ENCODE data around the gene PLXNB1. TPM values are rescaled to one million over a fixed set of nuclear protein-coding genes. Genes with fewer than 3 reads are reported as not detected.

Gene PLXNB1
- polyA plus RNA-seq, 3 donors, result 181 to 239 (median 234) TPM

- DNase-seq, result no peak
These were observed 4.8 kb upstream of the PLXNB1 start for GRCh38 chr3:48434591-48435222.

- no peak for DNase-seq
These were observed 3.7 kb upstream of the PLXNB1 start for GRCh38 chr3:48433472-48434118.

DNA sequence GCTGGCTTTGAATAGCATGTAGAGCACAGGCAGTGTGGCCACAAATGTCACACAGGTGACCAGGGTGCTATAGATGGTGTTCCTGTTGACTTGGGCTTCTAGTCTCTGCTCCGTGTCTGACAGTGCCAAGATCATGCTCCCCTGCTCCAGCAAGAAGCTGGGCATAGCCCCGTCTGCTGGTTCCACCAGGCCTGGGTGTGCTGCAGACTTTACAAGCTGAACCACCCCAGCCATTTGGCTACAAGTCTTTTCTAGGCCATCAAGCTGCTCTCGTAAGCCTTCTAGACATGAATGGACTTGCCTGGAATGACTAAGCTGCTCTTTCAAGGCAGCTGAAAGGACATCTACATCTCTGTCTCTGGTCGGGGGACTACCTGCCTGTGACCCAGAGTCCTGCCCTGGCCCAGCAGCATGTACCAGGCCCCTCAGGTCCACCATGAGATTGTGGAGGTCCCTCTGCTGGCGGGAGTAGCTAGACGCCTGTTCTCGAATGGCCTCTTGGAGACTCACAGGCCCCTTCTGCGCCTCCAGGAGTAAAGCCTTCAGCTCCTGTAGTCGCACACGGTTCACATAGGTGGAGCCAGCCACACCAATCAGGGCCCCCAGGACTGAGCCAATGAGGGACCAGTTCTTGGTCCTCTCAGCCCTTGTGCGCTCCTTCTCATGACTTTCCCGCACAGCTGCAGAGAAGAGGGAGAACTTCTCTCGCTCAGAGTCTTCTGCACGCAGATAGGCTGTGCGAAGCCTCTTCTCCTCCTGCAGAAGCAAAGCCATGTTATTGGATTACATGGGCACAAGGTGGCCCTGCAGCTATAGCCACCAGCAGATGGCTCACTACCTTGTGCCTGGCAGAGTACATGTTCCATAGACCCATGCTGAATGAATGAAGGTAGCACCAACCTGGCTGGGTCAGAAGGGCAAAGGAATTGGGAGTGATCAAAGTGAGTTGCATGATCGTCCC is 2.8 kb upstream of the PLXNB1 start:
- DNase-seq, result no peak

- no peak for DNase-seq
These were observed 1.5 kb upstream of the PLXNB1 start for GRCh38 chr3:48431224-48432029.

- DNase-seq, result no peak
These were observed 819 bp upstream of the PLXNB1 start for GRCh38 chr3:48430708-48431101.

GRCh38 chr3:48429317-48429959 is 448 bp downstream of the PLXNB1 start:
- no peak for DNase-seq

DNA sequence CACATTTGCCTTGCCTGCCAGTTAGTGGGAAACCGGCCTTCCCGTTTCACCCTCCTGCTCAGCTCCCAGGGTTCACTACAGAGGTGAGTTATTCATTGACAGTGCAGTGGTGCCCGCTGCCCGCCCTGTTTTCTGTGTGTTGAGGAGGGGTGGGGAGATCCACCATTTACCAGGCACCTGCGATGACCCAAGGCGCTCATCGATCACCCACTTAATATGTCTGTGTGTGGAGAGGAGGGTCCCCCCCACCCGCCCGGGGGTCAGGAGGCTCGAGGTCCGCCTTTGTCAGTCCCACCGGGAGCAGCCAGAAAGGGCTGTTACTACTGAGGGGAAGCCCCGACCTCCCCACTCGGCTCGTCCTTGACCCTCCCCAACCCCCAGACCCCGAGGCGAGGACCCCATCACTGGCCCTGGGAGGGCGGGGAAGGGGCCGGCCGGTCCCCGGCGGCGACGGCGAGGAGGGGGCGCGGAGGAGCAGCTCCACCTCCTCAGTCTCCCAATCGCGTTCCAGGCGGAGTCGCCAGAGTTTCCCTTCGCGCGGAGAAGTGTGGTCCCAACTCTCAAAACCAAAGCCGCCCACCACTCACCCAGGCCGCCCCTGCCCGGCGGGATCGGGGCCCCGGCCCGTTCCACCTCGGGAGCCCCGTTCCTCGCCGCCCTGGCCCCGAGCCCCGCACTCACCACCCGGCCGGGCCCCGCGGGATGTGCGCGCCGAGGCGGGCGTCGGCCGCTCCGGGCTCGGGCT is 1.1 kb downstream of the PLXNB1 start:
- DNase-seq, result no peak

GRCh38 chr3:48428088-48428571 is 1.8 kb downstream of the PLXNB1 start:
- no peak for DNase-seq

DNA sequence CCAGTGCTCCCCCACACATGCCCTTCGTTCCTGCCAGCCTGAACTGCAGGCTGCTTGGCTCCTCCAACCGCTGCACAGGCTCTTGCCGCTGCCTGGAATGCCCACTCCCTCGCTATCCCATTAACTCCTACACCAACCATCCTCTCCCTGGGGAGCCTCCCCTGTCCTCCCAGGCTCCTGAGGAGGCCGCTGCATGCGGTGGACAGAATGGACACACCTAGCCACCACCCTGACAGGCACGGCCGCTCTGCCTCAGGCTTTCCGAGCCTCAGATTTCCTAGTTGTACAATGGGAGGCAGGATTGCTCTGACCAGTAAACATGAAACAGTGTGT is 2.3 kb downstream of the PLXNB1 start:
- DNase-seq, result no peak

- DNase-seq, result no peak
These were observed 2.8 kb downstream of the PLXNB1 start for GRCh38 chr3:48426944-48427629.

- DNase-seq, result no peak
These were observed 3.4 kb downstream of the PLXNB1 start for GRCh38 chr3:48426401-48426909.

GRCh38 chr3:48425281-48425812 is 4.5 kb downstream of the PLXNB1 start:
- DNase-seq, result no peak

DNA sequence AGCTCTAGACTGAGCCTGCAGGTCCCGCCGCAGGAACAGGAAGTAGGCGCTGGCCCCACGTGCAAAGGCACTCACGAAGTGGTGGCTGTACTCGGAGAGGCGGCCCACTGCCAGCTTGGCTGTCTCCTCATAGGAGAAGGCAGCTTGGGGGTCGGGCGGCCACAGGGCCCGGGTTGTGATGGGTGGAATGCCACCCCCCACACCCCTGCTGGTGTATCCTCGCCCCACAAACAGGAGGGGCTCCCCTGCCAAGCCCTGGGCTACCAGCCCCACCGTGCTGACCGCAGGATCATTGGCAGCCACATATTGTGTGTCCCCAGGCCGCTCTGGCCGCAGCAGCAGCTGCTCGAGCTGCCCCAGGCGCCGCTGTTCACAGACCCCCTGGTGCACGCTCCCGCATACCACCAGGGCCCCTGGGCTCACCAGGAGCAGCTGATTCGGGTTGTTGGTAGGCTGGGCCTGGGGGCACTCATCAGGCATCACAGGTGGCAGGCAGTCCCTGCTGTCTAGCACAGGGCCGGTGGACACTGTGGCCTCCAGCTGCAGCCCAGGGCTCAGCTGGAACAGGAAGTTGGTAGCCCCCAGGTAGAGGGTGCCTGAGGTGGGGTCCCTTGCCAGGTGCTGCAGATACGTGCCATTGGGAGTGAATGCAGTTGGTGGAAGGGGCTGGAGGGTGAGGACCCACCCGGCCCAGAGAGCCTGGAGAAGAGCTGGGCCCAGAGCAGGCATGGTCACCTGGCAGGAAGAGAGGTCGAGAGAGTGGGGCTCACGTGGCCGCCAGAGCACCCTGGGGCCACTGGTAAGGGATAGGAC is 5.8 kb downstream of the PLXNB1 start:
- DNase-seq, result no peak

- no peak for DNase-seq
These were observed 6.5 kb downstream of the PLXNB1 start for GRCh38 chr3:48423241-48423882.

GRCh38 chr3:48422681-48423080 is 7.2 kb downstream of the PLXNB1 start:
- no peak for DNase-seq

DNA sequence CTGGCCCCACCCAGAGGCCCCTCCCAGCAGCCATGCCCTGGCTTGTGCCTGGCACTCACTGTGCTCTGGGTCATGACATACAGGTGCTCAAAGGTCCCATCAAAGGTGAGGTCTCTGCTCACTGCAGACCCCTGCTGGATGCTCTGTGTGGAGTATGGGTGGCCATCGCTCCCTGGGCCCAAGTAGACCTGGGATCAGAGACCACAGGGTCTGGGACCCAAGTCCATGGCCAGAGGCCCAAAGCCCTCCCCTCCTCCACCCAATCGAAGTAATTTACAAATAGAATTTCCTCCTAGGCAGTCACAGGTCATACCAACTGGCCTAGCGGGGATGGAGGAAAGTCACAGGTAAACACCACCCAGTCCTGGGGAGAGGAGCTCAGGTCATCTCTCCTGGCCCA is 7.6 kb downstream of the PLXNB1 start:
- DNase-seq, result no peak

GRCh38 chr3:48420561-48420960 is 9.3 kb downstream of the PLXNB1 start:
- no peak for DNase-seq

DNA sequence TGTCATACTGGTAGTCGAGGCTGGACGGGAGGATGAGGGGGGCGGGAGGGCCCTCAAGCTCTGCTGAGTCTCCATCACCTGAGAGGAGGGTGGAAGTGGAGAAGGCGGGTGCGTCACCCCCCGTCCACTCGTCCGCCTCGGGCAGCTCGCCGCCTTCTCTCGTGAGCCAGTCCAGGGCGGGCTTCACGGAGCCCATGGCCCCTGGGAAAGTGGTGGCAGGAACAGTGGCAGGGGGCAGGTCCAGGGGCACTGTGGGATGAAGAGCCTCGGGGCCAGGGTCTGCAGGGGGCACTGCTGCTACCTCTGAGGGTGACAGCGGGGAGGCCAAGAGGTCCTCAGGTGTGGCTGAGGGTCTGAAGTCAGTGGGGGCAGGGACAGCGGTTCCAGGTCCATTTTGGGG is 10.3 kb downstream of the PLXNB1 start:
- no peak for DNase-seq

All from renal pelvis (tissue), 4 donors.